Caco-2 (cell line): ENCODE results near the gene C9orf72. TPM values are rescaled to one million over a fixed set of nuclear protein-coding genes. Genes with fewer than 3 reads are reported as not detected.

ENCODE experiments used
- BruUV-seq: library from RNA; stranded (reverse); fragments of 400-500 nt; replicated peaks from 2 replicates; lab custom pipeline; 2021; lab: Mats Ljungman, UMichigan
- CTCF ChIA-PET: fragments of 300-600 bp; sonication (Branson Sonifier 250); formaldehyde crosslinking; loops from one replicate; lab custom pipeline; 2022; ENCODE audit warnings: antibody characterized with exemption; lab: Charles Lee
- POLR2A ChIA-PET: fragments of 300-600 bp; sonication (Branson Sonifier 250); formaldehyde crosslinking; loops from one replicate; lab custom pipeline; 2022; ENCODE audit warnings: antibody characterized with exemption; lab: Charles Lee
- DNase-seq, 2 experiments: peaks; one replicate each; pipeline versions ENCODE4 v3.0.0 to v3.0.0-alpha.2; 2020 to 2022
- H3K27me3 ChIP-seq: replicated peaks from 2 replicates; pipeline ENCODE4 v1.6.0; 2011; ENCODE audit warnings: low read length; ENCODE audit not compliant: control insufficient read depth, insufficient read depth
- H3K36me3 ChIP-seq: 2 replicates; pipeline ENCODE4 v1.5.1; 2011; ENCODE audit warnings: low read length; ENCODE audit not compliant: control insufficient read depth, insufficient read depth
- H3K4me1 ChIP-seq: fragments of 250-450 bp; sonication (Bioruptor Pico); 2 replicates; pipeline ENCODE4 v1.5.1; 2020; ENCODE audit warnings: mild to moderate bottlenecking
- H3K4me3 ChIP-seq: 2 replicates; pipeline ENCODE4 v1.5.1; 2011; ENCODE audit warnings: low read depth, mild to moderate bottlenecking, control low read depth, low read length
- H3K9me3 ChIP-seq: fragments of 250-450 bp; sonication (Bioruptor Pico); 2 replicates; pipeline ENCODE4 v1.5.1; 2020; ENCODE audit warnings: mild to moderate bottlenecking, moderate library complexity
- H3K27ac Mint-ChIP-seq: one replicate; pipeline ENCODE4 v1.8.0; 2022; ENCODE audit warnings: mixed read lengths; ENCODE audit not compliant: unreplicated experiment
- H3K27me3 Mint-ChIP-seq: one replicate; pipeline ENCODE4 v1.8.0; 2022; ENCODE audit warnings: mixed read lengths; ENCODE audit not compliant: insufficient read depth, unreplicated experiment
- H3K36me3 Mint-ChIP-seq: one replicate; pipeline ENCODE4 v1.8.0; 2022; ENCODE audit warnings: mild to moderate bottlenecking, mixed read lengths; ENCODE audit not compliant: insufficient read depth, unreplicated experiment
- H3K4me1 Mint-ChIP-seq: one replicate; pipeline ENCODE4 v1.8.0; 2022; ENCODE audit warnings: low read depth, mixed read lengths; ENCODE audit not compliant: unreplicated experiment
- H3K4me3 Mint-ChIP-seq: one replicate; pipeline ENCODE4 v1.8.0; 2022; ENCODE audit warnings: mild to moderate bottlenecking, moderate library complexity, mixed read lengths; ENCODE audit not compliant: unreplicated experiment
- H3K9me3 Mint-ChIP-seq: one replicate; pipeline ENCODE4 v1.8.0; 2022; ENCODE audit warnings: mixed read lengths; ENCODE audit not compliant: unreplicated experiment
- CTCF ChIP-seq, 2 experiments: fragments of 200-600 bp in 1 of 2; IDR thresholded peaks; 1 replicate in 1 of 2; 2 replicates in 1 of 2; pipeline versions ENCODE4 v1.5.1 to v1.8.0; 2011 to 2022; ENCODE audit warnings: antibody characterized with exemption in 1 of 2, control low read depth in 1 of 2, inconsistent platforms in 1 of 2, low read depth in 1 of 2, low read length in 1 of 2, mild to moderate bottlenecking in 1 of 2, moderate library complexity in 1 of 2; ENCODE audit not compliant: insufficient read depth in 1 of 2, severe bottlenecking in 1 of 2, unreplicated experiment in 1 of 2
- intact Hi-C: fragments of 100-400 bp; cut with micrococcal nuclease; formaldehyde crosslinking; loops from one replicate; pipeline ENCODE4 v1.10.0; 2022; ENCODE audit not compliant: unreplicated experiment
- total RNA-seq: library from RNA; stranded (reverse); gene quantifications from 2 replicates; pipeline ENCODE4 v1.2.3, GENCODE V29; 2022

Gene C9orf72
- total RNA-seq, 1 experiment from 2014 or later = 3.6 TPM

DNA sequence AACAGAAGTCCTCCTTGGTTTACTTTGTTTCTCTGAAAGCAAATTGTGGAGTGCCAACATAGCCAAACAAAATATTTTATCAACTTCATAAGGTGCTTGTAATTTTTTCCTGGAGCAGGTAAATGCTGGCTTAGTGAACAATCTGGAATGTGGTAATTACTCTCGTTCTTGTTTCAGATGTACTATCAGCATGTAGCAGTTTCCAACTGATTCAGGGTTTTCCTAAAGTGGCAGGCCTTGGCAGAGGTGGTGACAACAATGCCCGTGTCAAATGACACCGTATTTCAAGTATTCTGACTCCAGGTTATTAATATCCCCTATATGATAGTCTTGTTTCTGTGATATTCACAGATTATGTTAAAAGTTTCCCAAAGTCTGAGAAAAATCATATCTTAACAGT lies 1.2 kb downstream of the C9orf72 start:
- intact Hi-C loops = no loop called here
- H3K4me3 ChIP-seq = no peak overlapping the region
- TF ChIP-seq CTCF (IDR thresholded peaks at IDR 0.05; ENCODE audit: insufficient read depth in 1 of 2, low read depth in 1 of 2, low read length in 1 of 2, severe bottlenecking in 1 of 2, unreplicated experiment in 1 of 2) = no peak
- POLR2A ChIA-PET = no interaction called here
- no peak overlapping the region for H3K27ac Mint-ChIP-seq
- no TSS peak for BruUV-seq
- no peak overlapping the region for H3K4me3 Mint-ChIP-seq
- CTCF ChIA-PET = no interaction called here
- H3K9me3 ChIP-seq = no peaks in the 10 kb centered on the region
- H3K36me3 ChIP-seq = no peaks in the 10 kb centered on the region
- no peak for DNase-seq
- peaks cover 11% of the 10 kb centered on the region for H3K36me3 Mint-ChIP-seq
- H3K4me1 ChIP-seq = no peaks in the 10 kb centered on the region
- no peaks in the 10 kb centered on the region for H3K27me3 Mint-ChIP-seq
- H3K27me3 ChIP-seq = no peaks in the 10 kb centered on the region
- no peaks in the 10 kb centered on the region for H3K9me3 Mint-ChIP-seq
- H3K4me1 Mint-ChIP-seq = no peaks in the 10 kb centered on the region

GRCh38 chr9:27571011-27571410 lies 2.3 kb downstream of the C9orf72 start:
- no peaks in the 10 kb centered on the region for H3K9me3 Mint-ChIP-seq
- DNase-seq = no peak
- Histone ChIP-seq H3K9me3 (no peaks in the 10 kb centered on the region), H3K4me3 (no peak overlapping the region), H3K27me3 (no peaks in the 10 kb centered on the region), H3K36me3 (no peaks in the 10 kb centered on the region), H3K4me1 (no peaks in the 10 kb centered on the region)
- intact Hi-C loops = no loop called here
- ChIA-PET POLR2A (no interaction called here), CTCF (no interaction called here)
- no TSS peak for BruUV-seq
- no peak overlapping the region for H3K27ac Mint-ChIP-seq
- TF ChIP-seq CTCF (IDR thresholded peaks at IDR 0.05; ENCODE audit: insufficient read depth in 1 of 2, low read depth in 1 of 2, low read length in 1 of 2, severe bottlenecking in 1 of 2, unreplicated experiment in 1 of 2) = no peak
- peaks cover 11% of the 10 kb centered on the region for H3K36me3 Mint-ChIP-seq
- no peaks in the 10 kb centered on the region for H3K4me1 Mint-ChIP-seq
- H3K4me3 Mint-ChIP-seq = no peak overlapping the region
- no peaks in the 10 kb centered on the region for H3K27me3 Mint-ChIP-seq

GRCh38 chr9:27569406-27569805 lies 3.9 kb downstream of the C9orf72 start:
- Histone ChIP-seq H3K36me3 (no peaks in the 10 kb centered on the region), H3K4me1 (no peaks in the 10 kb centered on the region), H3K9me3 (no peaks in the 10 kb centered on the region), H3K4me3 (no peak overlapping the region), H3K27me3 (no peaks in the 10 kb centered on the region)
- intact Hi-C loops = no loop called here
- H3K4me3 Mint-ChIP-seq = no peak overlapping the region
- POLR2A ChIA-PET = no interaction called here
- DNase-seq = peak in 1 of 2 experiments; percentile 1
- H3K27me3 Mint-ChIP-seq = no peaks in the 10 kb centered on the region
- no peak for TF ChIP-seq CTCF (IDR thresholded peaks at IDR 0.05; ENCODE audit: insufficient read depth in 1 of 2, low read depth in 1 of 2, low read length in 1 of 2, severe bottlenecking in 1 of 2, unreplicated experiment in 1 of 2)
- H3K36me3 Mint-ChIP-seq = peaks cover 11% of the 10 kb centered on the region
- no peak overlapping the region for H3K27ac Mint-ChIP-seq
- BruUV-seq = no TSS peak
- H3K9me3 Mint-ChIP-seq = no peaks in the 10 kb centered on the region
- CTCF ChIA-PET = no interaction called here
- H3K4me1 Mint-ChIP-seq = no peaks in the 10 kb centered on the region
